GM19238 (cell line): ENCODE results near the gene FBXO31.
A peak's percentile ranks its signal among the peaks of the same experiment; 100 is the strongest.
"Not testable (repeated sequence)": the region's sequence is repeated elsewhere in the genome, so short reads cannot be mapped to it uniquely, and the experiment has no call there.

ENCODE experiments used
- DNase-seq: peaks from one replicate; pipeline ENCODE4 v3.0.0; 2011; ENCODE audit warnings: low spot score; ENCODE audit not compliant: insufficient read length

FBXO31 gene

DNA sequence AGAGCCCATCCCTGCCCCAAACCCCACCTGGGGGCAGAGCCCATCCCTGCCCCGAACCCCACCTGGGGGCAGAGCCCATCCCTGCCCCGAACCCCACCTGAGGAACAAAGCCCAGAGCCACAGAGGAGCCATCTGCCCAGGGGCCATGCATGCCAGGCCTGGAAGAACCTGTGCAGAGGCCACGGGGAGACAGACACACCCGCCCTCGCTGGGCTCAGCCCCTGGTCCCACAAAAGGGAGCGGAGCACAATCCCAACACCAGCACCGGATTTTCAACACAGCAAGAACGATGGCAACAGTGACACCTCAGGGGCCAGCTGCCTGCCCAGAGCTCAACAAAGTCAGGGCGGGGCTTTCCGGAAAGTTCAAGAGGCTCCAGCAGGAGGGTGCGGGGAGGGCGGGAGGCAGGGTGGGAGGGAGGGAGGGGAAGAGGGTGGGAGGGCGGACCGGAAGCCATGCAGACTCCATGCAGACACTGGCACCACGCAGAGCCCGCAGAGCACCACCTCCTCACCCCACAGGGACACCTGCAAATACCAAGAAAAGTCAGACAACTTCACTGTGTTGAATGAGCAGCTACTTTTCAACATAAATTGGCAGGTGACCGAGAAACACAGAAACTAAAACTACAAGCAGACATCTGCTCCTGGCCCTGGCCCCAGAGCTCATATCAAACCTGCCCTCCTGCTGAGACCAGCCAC lies 38.5 kb downstream of the FBXO31 start:
- peak; percentile 33 for DNase-seq

DNA sequence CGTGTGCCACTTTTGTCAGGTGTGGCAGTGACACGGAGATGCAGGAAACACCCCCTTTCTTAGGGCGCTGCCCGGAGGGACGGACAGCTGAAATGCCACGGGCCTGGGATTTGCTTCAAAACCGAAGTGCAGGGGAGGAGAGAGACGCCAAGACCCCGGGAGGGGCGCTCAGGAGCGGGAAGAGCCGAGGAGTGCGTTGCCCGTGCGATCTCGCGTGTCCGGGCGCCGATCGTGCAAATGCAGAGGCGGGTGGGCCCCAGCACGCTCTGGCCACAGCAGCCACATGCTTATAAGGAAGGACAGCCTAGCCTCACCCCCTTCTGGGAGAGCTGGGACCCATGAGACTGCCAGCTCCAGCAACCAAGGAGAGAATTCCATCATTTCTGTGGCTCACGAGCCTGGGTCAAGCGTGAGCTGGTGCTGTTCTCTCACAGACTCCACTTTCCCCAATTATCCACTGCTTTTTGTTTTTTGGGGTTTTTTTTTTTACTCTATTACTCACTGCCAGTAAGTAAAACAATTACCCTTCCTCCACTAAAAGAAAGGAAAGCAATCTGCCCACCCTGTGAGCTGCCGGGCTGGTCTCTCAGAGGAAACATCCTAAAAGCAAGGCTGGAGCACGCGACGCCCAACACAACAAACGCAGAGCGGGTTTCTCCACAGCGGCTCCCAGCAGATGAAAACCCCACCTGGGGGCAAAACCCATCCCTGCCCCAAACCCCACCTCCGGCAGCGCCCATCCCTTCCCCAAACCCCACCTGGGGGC lies 39.2 kb downstream of the FBXO31 start:
- no peak for DNase-seq

DNA sequence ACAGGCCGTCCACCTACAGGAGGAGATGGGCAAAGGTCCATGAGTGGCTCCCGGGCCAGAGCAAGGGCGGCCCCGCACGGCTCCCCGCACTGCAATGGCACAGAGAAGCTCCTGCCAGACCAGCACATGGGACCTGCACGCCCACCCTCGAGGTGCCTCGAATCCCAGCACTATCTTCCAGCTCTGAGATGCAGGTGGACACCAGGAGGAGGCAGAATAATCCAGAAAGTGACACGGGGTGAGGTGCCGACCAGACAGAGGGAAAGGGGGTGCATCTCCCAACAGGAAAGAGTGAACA lies 39.9 kb downstream of the FBXO31 start:
- DNase-seq, result no peak

DNA sequence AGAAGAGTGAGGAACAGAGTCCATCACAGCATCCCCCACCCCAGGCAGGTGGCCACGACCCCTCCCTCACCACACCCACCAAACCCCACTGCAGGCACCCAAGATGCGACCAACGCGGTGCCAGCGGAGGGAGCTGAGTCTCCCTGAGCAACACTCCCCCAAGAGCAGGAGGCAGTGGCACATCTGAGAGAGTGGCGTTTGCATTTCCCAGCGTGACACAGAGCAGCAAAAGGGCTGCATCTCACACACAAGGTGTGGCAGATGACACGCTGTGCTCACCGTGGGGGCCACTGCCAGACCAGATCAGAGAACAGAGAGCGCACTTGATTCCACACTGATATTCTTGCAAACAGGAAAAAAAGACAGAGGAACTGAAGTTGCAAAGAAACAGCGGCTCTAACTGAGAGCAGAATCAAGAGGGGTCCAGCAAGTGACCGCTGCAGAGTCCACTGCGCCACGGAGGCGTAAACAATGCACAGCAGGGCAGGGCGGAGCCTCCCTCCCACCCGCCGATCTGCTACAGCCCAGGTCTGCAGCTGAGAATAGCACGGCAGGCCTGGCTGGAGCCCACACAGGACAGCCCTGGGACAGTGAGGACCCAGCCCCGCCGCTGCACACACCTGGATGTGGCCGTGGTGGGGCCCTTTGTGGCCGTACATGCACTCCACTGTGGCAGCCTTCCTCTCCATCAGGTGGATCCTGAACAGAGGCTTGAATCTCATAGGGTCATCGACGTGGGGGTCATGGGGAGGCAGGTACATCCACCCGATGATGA lies 40.4 kb downstream of the FBXO31 start:
- no peak for DNase-seq

DNA sequence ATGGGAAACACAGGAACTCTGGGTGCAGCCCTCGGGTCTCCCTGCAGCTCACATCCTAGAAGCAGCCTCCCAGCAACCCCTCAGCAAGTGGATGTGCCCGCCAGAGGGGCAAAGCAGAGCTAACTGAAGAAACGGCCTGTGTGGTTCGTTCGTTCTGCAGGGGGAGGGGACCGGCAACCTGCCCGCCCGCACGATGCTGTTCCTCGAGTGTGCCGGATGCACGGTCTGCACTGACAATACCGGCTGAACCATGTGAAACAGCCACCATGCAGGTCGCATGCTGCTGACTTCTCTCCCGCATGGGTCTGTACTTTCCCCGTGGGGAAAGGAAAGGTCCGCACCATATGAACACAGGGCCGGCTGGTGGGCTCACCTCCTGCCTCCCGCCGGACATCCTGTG lies 41.1 kb downstream of the FBXO31 start:
- no peak for DNase-seq

DNA sequence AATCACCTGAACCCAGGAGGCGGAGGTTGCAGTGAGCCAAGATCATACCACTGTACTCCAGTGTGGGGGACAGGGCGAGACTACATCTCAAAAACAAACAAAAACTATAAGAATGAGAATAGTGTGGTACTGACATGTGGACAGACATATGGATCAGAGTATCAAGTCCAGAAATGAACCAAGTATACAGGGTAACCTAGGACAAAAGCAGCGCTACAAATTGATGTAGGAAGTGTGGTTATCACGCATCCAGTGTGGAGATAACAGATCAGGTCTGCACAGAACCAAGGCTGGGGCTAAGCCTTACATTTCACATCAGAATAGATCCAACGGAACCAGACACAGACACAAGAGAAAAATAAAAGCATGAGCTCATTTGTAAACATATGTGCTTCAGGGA lies 43.4 kb downstream of the FBXO31 start:
- DNase-seq, result no peak

DNA sequence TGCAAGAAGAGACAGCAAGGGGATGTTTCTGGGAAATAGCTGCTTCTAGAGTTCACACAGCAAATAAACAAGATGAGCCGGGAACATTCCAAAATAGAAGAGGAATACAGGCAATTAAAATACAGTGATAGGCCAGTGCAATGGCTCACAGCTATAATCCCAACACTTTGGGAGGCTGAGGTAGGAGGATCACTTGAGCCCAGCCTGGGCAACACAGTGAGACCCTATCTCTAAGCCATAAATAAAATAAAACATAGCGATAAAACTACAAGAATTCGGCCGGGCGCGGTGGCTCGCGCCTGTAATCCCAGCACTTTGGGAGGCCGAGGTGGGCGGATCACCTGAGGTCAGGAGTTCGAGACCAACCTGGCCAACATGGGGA lies 43.9 kb downstream of the FBXO31 start:
- DNase-seq, result not testable (repeated sequence)

DNA sequence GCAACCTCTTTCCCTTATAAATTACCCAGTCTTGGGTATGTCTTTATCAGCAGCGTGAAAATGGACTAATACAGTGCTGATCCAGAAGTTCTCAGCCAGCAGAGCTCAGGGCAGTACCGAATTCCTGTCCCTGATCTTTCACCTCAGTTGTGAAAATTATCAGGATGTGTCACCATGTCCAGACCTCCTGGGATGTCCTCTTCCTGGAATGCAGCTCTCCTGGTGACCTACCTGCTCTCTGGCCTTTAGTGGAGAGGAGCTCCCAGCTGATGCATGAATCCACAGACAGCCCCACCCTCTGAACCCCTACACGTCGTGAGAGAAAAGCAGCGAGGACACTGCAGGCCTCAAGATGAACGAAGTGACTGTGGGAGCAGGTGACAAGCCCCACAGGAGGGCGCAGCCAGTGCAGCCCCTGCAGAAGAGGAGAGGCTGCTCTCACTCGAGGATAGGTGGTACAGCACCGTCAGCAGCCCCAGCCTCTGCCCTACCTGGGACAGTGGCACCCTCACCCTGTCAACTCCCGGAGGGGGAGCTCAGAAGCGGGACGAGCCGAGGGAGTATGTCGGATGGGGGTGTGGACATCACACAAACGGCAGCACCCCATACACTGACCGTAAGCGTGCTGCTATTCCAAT lies 44.4 kb downstream of the FBXO31 start:
- DNase-seq, result no peak

DNA sequence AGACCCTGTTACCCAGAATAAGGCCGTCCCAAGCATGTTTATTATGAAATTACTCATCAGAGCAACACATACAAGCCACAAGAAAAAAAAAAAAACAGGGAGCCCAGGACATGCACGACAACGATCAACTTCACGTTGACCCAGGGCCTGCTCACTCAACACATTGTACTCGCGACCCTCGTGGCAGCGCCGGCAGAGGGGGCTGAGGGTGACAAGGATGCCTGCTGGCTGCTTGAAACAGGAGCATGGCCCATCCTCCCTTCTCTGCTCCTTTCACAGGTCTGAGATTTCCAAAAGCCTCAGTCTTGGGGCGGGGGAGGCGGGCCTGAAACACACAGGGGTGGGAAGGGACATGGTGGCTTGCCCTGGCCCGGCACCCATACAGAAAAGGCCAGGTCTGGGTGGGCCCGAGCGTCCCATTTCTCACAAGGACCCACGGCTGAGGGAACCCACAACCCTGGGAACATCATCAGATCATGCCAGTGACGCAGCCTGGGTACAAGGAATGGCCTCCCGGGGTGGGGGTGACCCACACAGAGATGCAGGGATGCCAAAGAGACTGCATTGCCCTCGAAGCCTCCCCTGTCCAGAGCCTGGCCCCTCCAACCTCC lies 45.3 kb downstream of the FBXO31 start:
- DNase-seq, result no peak

DNA sequence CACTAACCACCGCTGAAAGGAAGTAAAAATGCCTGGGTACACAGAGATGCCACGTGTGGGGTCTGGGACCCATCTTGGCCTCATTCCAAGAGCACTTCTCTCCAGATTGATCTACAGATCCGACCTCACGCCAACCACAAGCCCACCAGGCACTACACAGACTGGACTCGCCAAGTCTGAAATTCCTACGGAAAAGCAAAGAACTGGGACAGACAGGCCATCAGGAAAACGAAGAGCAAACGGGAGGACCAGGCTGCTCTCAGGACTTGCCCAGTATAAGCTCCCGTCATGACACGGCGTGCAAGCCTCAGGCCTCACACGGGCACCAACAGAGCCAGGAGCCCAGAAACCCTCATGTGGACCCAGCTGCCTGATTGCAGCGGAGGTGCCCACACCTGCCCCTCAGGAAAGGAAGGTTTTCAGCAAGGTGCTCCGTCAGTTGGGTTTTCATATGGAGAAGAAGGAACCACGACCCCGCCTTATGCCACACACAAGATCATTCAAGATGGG lies 46.3 kb downstream of the FBXO31 start:
- DNase-seq, result no peak

DNA sequence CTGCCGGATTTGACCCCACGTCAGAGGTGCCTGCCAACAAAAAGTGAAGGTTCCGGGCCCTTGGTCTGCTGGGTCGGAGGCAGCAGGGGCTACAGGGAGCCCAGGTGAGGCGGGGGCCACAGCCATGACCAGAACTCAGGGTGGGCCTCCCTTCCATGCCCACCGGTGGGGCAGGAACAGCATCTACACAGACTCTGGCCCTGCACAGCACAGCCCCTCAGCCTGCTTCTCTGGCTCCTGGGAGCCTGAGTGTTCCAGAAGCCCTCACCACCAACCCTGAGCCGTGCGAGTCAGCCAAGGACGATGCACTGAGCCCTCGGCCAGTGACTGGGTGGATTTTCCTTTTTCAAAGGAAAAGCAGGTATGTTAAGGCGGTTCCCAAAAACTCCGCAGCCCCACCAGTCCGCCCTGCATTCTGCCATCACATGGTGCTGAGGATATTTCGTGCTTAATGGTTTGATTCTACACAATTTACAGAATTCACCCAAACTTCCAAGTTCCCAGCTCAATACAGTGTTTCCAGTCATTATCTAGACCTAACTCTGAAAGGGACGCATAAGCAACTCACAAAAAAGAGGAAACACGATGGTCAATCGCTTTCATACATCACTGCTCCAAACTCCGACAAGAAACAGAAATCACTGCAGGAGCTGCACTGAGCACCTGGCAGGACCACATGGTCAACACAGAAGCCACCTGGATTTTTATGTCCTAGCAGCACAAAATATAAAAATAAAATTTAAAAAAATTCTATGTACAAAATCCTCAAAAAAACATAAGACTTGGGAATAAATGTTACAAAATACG lies 46.9 kb downstream of the FBXO31 start:
- peak; percentile 46 for DNase-seq

DNA sequence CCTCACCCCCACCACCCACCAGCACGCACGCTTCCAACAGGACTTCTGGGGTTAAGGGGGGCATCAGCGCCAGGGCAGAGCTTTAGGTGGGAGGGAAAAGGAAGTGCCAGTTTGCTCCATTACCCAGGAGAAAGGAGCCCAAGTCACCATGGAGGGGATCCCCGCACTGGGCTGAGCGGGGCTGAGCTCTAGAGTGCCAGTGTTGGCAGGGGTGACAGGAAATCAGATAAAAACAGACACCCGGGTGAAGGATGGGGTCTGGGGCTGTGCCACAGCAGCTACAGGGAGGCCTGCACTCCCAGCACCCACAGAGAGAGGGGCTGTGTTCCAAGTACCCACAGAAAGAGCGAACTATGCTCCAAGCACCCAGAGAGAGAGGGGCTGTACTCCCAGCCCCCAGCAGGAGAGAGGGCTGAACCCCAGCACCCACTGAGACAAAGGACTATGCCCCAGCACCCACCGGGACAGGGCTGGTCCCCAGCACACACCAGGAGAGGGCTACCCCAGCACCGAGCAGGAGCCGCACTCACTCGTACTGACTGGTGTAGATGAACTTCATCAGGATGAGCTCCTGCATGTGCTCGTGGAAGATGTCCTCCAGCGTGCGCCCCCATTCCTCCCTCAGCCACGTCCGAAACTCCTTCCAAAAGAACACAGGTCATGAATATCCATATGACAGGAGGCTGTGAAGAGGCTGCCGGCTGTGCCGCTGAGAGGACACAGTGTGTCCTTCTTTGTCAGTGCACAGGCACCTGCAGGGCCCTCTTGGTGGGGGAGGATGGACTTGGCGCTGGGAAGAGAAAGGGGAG lies 47.7 kb downstream of the FBXO31 start:
- DNase-seq, result no peak

DNA sequence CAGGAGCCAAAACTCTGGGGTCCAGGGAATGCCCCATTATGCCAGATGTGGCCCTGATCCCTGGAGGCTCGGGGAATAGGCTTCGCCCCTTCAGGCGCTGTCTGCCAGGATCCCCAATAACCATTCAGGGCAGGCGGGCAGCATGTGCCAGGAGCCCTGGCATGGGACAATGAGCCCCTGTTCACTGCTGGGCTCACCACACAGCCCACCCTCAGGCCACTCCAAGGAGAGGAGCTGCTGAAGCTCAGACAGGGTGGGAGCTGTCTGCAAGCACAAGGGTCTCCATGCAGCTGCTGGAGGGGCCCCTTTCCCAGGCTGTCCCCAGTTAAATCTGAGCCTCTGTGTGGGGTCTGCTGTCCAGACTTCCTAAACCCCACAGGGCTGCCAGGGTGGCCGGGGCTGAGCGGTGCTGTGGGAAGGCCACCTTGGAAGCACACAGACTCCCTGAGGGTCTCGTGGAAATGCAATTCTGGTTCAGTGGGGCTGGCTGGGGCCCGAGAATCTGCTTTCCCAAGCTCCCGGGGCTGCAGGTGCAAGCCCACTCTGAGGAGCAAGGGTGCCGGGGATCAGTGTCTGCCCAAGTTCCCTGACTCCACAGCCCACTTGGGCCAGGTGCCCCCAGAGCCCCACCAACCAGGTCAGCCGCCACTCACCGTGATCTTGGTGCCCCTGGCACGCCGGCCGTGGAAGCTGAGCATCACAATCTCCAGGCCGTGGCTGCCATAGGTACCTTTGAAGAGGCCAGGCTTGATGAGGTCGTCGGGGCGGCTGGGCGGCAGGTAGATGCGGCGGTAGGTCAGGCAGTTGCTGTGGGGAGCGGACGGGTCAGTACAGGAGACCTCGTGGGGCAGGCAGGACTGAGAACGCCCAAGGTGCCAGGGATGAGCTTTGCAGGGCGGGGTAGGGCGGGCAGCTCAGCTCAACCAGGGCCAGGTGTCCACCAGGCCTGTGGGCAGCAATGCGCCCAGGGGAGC lies 48.6 kb downstream of the FBXO31 start:
- no peak for DNase-seq

DNA sequence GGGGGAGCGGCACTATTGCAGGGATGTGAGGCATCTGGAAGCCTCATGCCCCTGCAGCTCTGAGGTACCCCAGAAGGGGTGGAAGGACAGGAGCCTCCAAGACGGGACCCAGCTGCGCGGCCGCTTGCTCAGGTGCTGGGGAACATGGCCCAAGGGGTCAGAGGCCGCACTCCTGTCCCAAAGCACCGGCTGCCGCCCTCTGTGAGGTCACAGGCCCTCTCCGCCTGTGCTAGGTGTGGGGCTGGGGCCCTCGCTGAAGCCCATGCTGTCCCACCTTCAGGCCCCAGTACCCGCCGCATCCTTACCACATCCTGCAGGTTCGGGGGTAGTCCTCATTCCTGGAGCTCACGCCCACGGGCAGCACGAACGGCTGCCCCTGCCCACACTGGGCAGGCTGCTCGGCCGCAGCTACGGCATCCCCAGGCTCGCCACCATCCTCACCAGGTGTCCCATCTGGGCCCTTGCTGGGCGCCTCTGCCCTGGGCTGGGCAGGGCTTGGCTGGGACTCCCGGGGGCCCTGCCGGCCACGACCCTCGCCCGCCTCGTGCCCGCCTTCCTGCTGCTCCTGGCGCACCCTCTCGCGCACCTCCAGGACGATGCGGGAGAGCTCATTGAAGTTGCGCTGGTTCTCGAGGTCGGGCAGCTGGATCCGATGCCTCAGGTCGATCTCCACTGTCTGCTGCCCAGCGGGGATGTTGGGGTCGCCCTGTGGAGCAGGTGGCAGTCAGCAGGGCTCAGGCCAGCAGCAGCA lies 49.8 kb downstream of the FBXO31 start:
- DNase-seq, result no peak

DNA sequence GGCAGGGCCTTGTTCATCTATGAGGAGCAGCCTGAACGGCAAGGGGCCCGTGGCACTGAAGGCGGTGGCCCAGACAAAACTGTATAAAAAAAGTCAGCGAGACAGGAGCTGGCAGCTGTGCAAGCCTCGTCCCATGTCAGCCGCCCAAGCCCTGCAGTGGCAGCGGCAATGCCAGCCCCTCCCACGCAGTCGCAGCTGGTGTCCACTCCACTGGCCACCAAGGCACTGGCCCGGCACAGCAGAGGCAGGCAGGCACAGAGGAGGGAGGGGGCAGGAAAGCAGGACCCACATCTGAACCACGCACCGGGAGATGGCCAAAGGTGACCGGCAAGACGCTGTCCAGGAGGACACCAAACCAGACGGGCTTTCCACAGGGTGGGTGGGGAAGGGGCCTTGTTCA lies 50.5 kb downstream of the FBXO31 start:
- no peak for DNase-seq

DNA sequence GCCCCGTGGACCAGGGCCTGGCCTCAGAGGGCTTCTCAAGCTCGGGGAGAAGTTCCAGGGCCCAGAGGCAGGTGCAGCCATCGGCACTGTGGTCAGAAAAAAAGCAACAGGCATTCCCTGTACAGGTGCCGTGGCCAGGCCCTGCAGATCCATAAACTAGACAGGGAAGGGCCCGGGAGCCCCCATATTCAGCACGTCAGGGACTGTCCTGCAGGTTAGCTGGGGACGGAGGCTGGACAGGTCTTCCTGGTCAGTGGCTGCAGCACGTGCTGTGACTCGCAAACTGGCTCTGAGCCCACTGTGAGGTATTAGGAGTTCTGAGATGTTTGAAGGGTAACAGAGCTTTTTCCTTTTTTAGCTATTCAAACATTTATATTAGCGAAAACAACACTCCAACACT lies 51.4 kb downstream of the FBXO31 start:
- no peak for DNase-seq

DNA sequence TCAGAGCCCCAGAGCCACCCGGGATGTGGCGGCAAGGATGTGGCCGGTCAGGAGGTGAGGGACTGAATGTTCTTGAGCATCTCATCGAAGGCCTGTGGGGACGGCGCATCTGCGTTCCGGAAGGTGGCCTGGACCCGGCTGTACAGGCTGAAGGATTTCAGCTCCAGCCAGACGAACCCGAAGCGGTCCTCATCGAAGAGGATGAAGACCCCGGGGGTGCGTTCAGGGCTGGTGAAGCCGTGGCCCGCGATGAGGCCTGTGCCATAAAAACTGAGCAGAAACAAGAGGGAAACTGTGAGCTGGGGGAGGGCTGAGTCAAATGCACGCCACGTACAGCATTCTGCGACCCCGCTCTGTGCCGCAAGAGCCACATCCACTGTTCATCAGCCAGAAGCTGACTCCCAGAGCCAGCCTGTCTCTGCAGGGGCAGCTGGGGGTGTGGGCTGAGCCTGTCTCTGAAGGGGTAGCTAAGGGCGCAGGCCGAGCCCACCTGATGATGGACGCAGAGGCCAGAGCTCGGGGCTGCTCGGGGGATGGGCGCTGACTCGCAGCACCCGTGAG lies 52.3 kb downstream of the FBXO31 start:
- DNase-seq, result no peak

DNA sequence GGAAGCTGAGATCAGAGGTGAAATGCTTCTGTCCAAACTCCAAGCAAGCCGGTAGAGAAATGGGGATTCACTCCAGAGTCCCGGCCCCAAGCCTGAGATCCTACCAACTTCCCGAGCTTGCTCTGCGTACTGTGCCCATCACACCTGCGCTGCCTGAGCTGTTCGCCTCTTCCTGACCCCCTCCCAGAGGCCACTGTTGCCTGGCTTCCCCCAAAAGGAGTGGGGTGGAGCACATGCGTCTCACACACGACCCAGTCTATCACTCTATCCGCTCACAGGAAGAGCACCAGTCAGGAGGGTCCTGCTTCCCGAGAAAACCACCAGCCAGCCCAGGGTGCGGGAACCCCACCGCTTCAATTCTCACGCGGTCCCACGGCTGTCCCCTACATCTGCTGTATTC lies 52.9 kb downstream of the FBXO31 start:
- no peak for DNase-seq
